EH (cell line): ENCODE results near the gene LYPD6B.

Experiments used
- DNase-seq: peaks from one replicate; pipeline ENCODE4 v3.0.0-alpha.2; 2015; ENCODE audit warnings: low read depth

LYPD6B gene

GRCh38 chr2:149119368-149119767 lies 80.9 kb downstream of the LYPD6B start:
- no peak for DNase-seq

GRCh38 chr2:149122516-149122915 lies 84.0 kb downstream of the LYPD6B start:
- DNase-seq, result no peak

- no peak for DNase-seq
These were observed 86.7 kb downstream of the LYPD6B start for GRCh38 chr2:149125031-149125725.

GRCh38 chr2:149129433-149129832 lies 90.9 kb downstream of the LYPD6B start:
- peak; percentile 68 for DNase-seq

- DNase-seq, result no peak
These were observed 93.8 kb downstream of the LYPD6B start for GRCh38 chr2:149132339-149132738.

- no peak for DNase-seq
These were observed 94.4 kb downstream of the LYPD6B start for GRCh38 chr2:149132901-149133300.

GRCh38 chr2:149134335-149134923 lies 95.9 kb downstream of the LYPD6B start:
- DNase-seq, result no peak

GRCh38 chr2:149136111-149136510 lies 97.6 kb downstream of the LYPD6B start:
- no peak for DNase-seq

- DNase-seq, result peak; percentile 35
These were observed 102.5 kb downstream of the LYPD6B start for GRCh38 chr2:149141046-149141445.

GRCh38 chr2:149143734-149144133 lies 105.2 kb downstream of the LYPD6B start:
- peak; percentile 31 for DNase-seq

- DNase-seq, result peak; percentile 64
These were observed 107.1 kb downstream of the LYPD6B start for GRCh38 chr2:149145314-149146295.

GRCh38 chr2:149146876-149147275 lies 108.4 kb downstream of the LYPD6B start:
- DNase-seq, result no peak

- no peak for DNase-seq
These were observed 109.9 kb downstream of the LYPD6B start for GRCh38 chr2:149148194-149149006.

GRCh38 chr2:149149007-149149297 lies 110.5 kb downstream of the LYPD6B start:
- DNase-seq, result no peak

- DNase-seq, result peak; percentile 50
These were observed 114.0 kb downstream of the LYPD6B start for GRCh38 chr2:149152469-149152953.

GRCh38 chr2:149155196-149155969 lies 116.9 kb downstream of the LYPD6B start:
- no peak for DNase-seq

- DNase-seq, result no peak
These were observed 117.5 kb downstream of the LYPD6B start for GRCh38 chr2:149155988-149156387.

GRCh38 chr2:149156971-149157740 lies 118.7 kb downstream of the LYPD6B start:
- no peak for DNase-seq

- DNase-seq, result no peak
These were observed 120.5 kb downstream of the LYPD6B start for GRCh38 chr2:149158957-149159356.

- DNase-seq, result no peak
These were observed 121.7 kb downstream of the LYPD6B start for GRCh38 chr2:149160195-149160594.
